OCI-LY1 (cell line): Measurements from ENCODE around the gene AP1M1.

ENCODE experiments used
- H2AFZ ChIP-seq: fragments of 200-600 bp; sonication (generic), shearing (Covaris generic); 2 replicates; pipeline ENCODE4 v1.6.0; 2014; ENCODE audit warnings: antibody characterized with exemption, mild to moderate bottlenecking, low read length
- H3F3A ChIP-seq: fragments of 200-600 bp; sonication (generic), shearing (Covaris generic); 2 replicates; pipeline ENCODE4 v1.6.0; 2014; ENCODE audit warnings: mild to moderate bottlenecking, antibody characterized with exemption, low read length, moderate library complexity; ENCODE audit not compliant: insufficient read depth
- H3K27ac ChIP-seq: fragments of 200-600 bp; sonication (generic); 2 replicates; pipeline ENCODE4 v1.5.1; 2014; ENCODE audit warnings: low read length, mixed run types, mild to moderate bottlenecking, low read depth; ENCODE audit not compliant: poor library complexity, severe bottlenecking
- H3K27me3 ChIP-seq: fragments of 200-600 bp; sonication (generic); 2 replicates; pipeline ENCODE4 v1.6.0; 2014; ENCODE audit warnings: antibody characterized with exemption, mild to moderate bottlenecking, low read length, moderate library complexity; ENCODE audit not compliant: insufficient read depth
- H3K36me3 ChIP-seq: fragments of 200-600 bp; sonication (generic); 2 replicates; pipeline ENCODE4 v1.6.1; 2014; ENCODE audit warnings: mild to moderate bottlenecking, antibody characterized with exemption, low read length, moderate library complexity, mixed read lengths; ENCODE audit not compliant: insufficient read depth
- H3K4me1 ChIP-seq: fragments of 200-600 bp; sonication (generic); 2 replicates; pipeline ENCODE4 v1.5.1; 2014; ENCODE audit warnings: mild to moderate bottlenecking, low read length, moderate library complexity; ENCODE audit not compliant: insufficient read depth, severe bottlenecking
- H3K4me2 ChIP-seq: fragments of 200-600 bp; sonication (generic), shearing (Covaris generic); 2 replicates; pipeline ENCODE4 v1.6.1; 2014; ENCODE audit warnings: low read length
- H3K4me3 ChIP-seq: fragments of 200-600 bp; sonication (generic); 2 replicates; pipeline ENCODE4 v1.5.1; 2014; ENCODE audit warnings: low read length, low read depth, mild to moderate bottlenecking, mixed read lengths; ENCODE audit not compliant: poor library complexity, severe bottlenecking
- H3K79me2 ChIP-seq: fragments of 200-600 bp; shearing (Covaris generic); 2 replicates; pipeline ENCODE4 v1.6.1; 2016; ENCODE audit warnings: mixed run types, low read length, mixed read lengths; ENCODE audit not compliant: insufficient read depth
- H3K9ac ChIP-seq: fragments of 200-600 bp; sonication (generic), shearing (Covaris generic); 2 replicates; pipeline ENCODE4 v1.6.1; 2014; ENCODE audit warnings: mild to moderate bottlenecking, low read length, mixed read lengths
- H3K9me2 ChIP-seq: fragments of 200-600 bp; sonication (generic), shearing (Covaris generic); 2 replicates; pipeline ENCODE4 v1.6.1; 2014; ENCODE audit warnings: low read depth, mild to moderate bottlenecking, low read length, mixed read lengths
- H3K9me3 ChIP-seq: fragments of 200-600 bp; shearing (Covaris generic); 2 replicates; pipeline ENCODE4 v1.6.1; 2014; ENCODE audit warnings: low read length, mixed read lengths
- H4K20me1 ChIP-seq: fragments of 200-600 bp; sonication (generic), shearing (Covaris generic); 2 replicates; pipeline ENCODE4 v1.6.0; 2016; ENCODE audit warnings: mild to moderate bottlenecking, low read length; ENCODE audit not compliant: insufficient read depth
- CTCF ChIP-seq: fragments of 200-600 bp; sonication (generic), shearing (Covaris generic); IDR thresholded peaks from 2 replicates; pipeline ENCODE4 v1.5.1; 2017; ENCODE audit warnings: mild to moderate bottlenecking, antibody characterized with exemption, low read length, moderate library complexity, mixed read lengths
- EZH2 ChIP-seq: fragments of 200-600 bp; sonication (generic), shearing (Covaris generic); IDR thresholded peaks from 2 replicates; pipeline ENCODE4 v1.8.0; 2017; ENCODE audit warnings: borderline replicate concordance, mixed run types, mild to moderate bottlenecking, antibody characterized with exemption, low read length, moderate library complexity, mixed read lengths

Gene AP1M1

GRCh38 chr19:16259385-16260159 is 61.9 kb downstream of the AP1M1 start:
- Histone ChIP-seq H4K20me1 (no peaks in the 10 kb centered on the region), H3K9me2 (no peaks in the 10 kb centered on the region), H2AFZ (no peak overlapping the region), H3K9ac (no peak overlapping the region), H3K4me2 (peak overlapping the region; percentile 23; the same call in 1 of the 2 replicates), H3K4me1 (peaks cover 44% of the 10 kb centered on the region), H3K27ac (peak overlapping the region; percentile 62), H3K9me3 (no peaks in the 10 kb centered on the region), H3K4me3 (no peak overlapping the region), H3K79me2 (no peaks in the 10 kb centered on the region), H3F3A (0 out of 2 replicates have a peak, but pooled peaks cover 4% of the 10 kb centered on the region), H3K27me3 (peaks cover 21% of the 10 kb centered on the region), H3K36me3 (no peaks in the 10 kb centered on the region)
- TF ChIP-seq EZH2: no peak
- TF ChIP-seq CTCF: no peak

- Histone ChIP-seq H3K9ac (no peak overlapping the region), H2AFZ (no peak overlapping the region), H3K79me2 (no peaks in the 10 kb centered on the region), H3K4me1 (peaks cover 44% of the 10 kb centered on the region), H3K9me3 (no peaks in the 10 kb centered on the region), H3F3A (0 out of 2 replicates have a peak, but pooled peaks cover 4% of the 10 kb centered on the region), H3K4me3 (no peak overlapping the region), H3K4me2 (no peak overlapping the region), H3K9me2 (no peaks in the 10 kb centered on the region), H4K20me1 (no peaks in the 10 kb centered on the region), H3K27me3 (peaks cover 25% of the 10 kb centered on the region), H3K36me3 (no peaks in the 10 kb centered on the region), H3K27ac (no peak overlapping the region)
- TF ChIP-seq CTCF: no peak
- TF ChIP-seq EZH2: no peak
Observed at GRCh38 chr19:16260160-16260811, 62.6 kb downstream of the AP1M1 start.

GRCh38 chr19:16260812-16261161 is 63.1 kb downstream of the AP1M1 start:
- Histone ChIP-seq H3K36me3 (no peaks in the 10 kb centered on the region), H3K9ac (no peak overlapping the region), H3K27me3 (peaks cover 23% of the 10 kb centered on the region), H2AFZ (no peak overlapping the region), H3K4me1 (peaks cover 44% of the 10 kb centered on the region), H3K4me3 (no peak overlapping the region), H3K79me2 (no peaks in the 10 kb centered on the region), H3K9me3 (no peaks in the 10 kb centered on the region), H4K20me1 (no peaks in the 10 kb centered on the region), H3K9me2 (no peaks in the 10 kb centered on the region), H3K27ac (no peak overlapping the region), H3K4me2 (no peak overlapping the region), H3F3A (0 out of 2 replicates have a peak, but pooled peaks cover 4% of the 10 kb centered on the region)
- TF ChIP-seq EZH2 (no peak), CTCF (no peak)
